ENCODE results near the gene GCH1. TPM values are rescaled to one million over a fixed set of nuclear protein-coding genes. Genes with fewer than 3 reads are reported as not detected.

GCH1 gene
- total RNA-seq, 1 donor from 2014 or later, result 3.1 TPM

GRCh38 chr14:54866588-54866987 is 36.0 kb downstream of the GCH1 start:
- no peak for DNase-seq (ENCODE audit: low read depth)

GRCh38 chr14:54864526-54864925 is 38.1 kb downstream of the GCH1 start:
- DNase-seq (ENCODE audit: low read depth), result no peak

- no peak for DNase-seq (ENCODE audit: low read depth)
These were observed 44.8 kb downstream of the GCH1 start for GRCh38 chr14:54857830-54858269.

GRCh38 chr14:54856152-54856551 is 46.5 kb downstream of the GCH1 start:
- no peak for DNase-seq (ENCODE audit: low read depth)

GRCh38 chr14:54854181-54854580 is 48.4 kb downstream of the GCH1 start:
- DNase-seq (ENCODE audit: low read depth), result no peak

- DNase-seq (ENCODE audit: low read depth), result no peak
These were observed 49.3 kb downstream of the GCH1 start for GRCh38 chr14:54853339-54853738.

- no peak for DNase-seq (ENCODE audit: low read depth)
These were observed 50.4 kb downstream of the GCH1 start for GRCh38 chr14:54852215-54852614.

- no peak for DNase-seq (ENCODE audit: low read depth)
These were observed 53.7 kb downstream of the GCH1 start for GRCh38 chr14:54848910-54849309.

GRCh38 chr14:54845641-54846040 is 57.0 kb downstream of the GCH1 start:
- DNase-seq (ENCODE audit: low read depth), result no peak

- no peak for DNase-seq (ENCODE audit: low read depth)
These were observed 58.1 kb downstream of the GCH1 start for GRCh38 chr14:54844479-54844878.

- DNase-seq (ENCODE audit: low read depth), result no peak
These were observed 61.8 kb downstream of the GCH1 start for GRCh38 chr14:54840798-54841197.

GRCh38 chr14:54840336-54840735 is 62.3 kb downstream of the GCH1 start:
- DNase-seq (ENCODE audit: low read depth), result peak; percentile 58

- peak; percentile 78 for DNase-seq (ENCODE audit: low read depth)
These were observed 62.9 kb downstream of the GCH1 start for GRCh38 chr14:54839701-54840119.

- no peak for DNase-seq (ENCODE audit: low read depth)
These were observed 63.6 kb downstream of the GCH1 start for GRCh38 chr14:54838931-54839512.

GRCh38 chr14:54837508-54838149 is 65.0 kb downstream of the GCH1 start:
- DNase-seq (ENCODE audit: low read depth), result no peak

GRCh38 chr14:54836231-54836630 is 66.4 kb downstream of the GCH1 start:
- DNase-seq (ENCODE audit: low read depth), result no peak

- DNase-seq (ENCODE audit: low read depth), result no peak
These were observed 67.9 kb downstream of the GCH1 start for GRCh38 chr14:54834727-54835126.

GRCh38 chr14:54834081-54834480 is 68.5 kb downstream of the GCH1 start:
- DNase-seq (ENCODE audit: low read depth), result no peak

- DNase-seq (ENCODE audit: low read depth), result no peak
These were observed 72.0 kb downstream of the GCH1 start for GRCh38 chr14:54830650-54831049.

- DNase-seq (ENCODE audit: low read depth), result no peak
These were observed 73.0 kb downstream of the GCH1 start for GRCh38 chr14:54829486-54830224.

- DNase-seq (ENCODE audit: low read depth), result no peak
These were observed 74.6 kb downstream of the GCH1 start for GRCh38 chr14:54828037-54828436.

- DNase-seq (ENCODE audit: low read depth), result no peak
These were observed 78.7 kb downstream of the GCH1 start for GRCh38 chr14:54823757-54824549.

Measured in renal cortical epithelial cell (primary cell).